Measurements from ENCODE around the gene GRM1. TPM values are rescaled to one million over a fixed set of nuclear protein-coding genes. Genes with fewer than 3 reads are reported as not detected.

GRM1 gene
- total RNA-seq, 1 donor from 2014 or later: 0.79 TPM

DNA sequence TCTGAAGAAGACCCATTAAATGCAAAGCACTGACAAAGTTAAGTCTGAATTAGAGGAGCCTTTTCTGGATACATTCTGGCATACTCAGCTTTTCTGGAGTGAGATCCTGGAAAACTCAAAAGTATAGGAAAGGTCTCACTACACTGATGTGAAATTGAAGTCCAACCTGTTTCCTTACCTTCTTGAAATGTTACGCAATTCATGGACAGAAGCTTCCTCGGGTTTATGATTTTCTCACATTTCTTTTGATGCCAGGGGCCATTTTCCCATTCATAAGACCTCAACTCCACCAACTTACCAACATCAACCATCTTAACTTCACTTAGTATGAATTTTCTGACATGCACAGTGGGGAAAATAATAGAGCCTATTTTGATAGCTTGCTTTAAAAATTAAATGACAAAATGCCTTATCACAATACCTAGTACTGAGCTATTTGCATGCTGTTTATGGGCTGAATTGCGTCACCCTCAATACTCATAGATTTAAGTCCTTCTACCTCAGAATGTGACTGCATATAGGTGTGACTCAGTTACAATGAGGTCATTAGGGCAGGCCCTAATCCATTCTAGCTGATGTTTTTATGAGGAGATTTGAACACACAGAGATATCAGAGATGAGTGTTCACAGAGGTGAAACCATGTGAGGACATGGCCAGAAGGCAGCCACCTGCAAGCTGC is 441.4 kb downstream of the GRM1 start:
- Mint-ChIP-seq H3K4me1 (no peaks in the 10 kb centered on the region), H3K27ac (no peak overlapping the region), H3K9me3 (no peaks in the 10 kb centered on the region), H3K36me3 (no peaks in the 10 kb centered on the region), H3K27me3 (ENCODE audit: insufficient read depth, low read depth) (peaks cover 2% of the 10 kb centered on the region), H3K4me3 (no peak overlapping the region)
- TF ChIP-seq, protein P1, sequence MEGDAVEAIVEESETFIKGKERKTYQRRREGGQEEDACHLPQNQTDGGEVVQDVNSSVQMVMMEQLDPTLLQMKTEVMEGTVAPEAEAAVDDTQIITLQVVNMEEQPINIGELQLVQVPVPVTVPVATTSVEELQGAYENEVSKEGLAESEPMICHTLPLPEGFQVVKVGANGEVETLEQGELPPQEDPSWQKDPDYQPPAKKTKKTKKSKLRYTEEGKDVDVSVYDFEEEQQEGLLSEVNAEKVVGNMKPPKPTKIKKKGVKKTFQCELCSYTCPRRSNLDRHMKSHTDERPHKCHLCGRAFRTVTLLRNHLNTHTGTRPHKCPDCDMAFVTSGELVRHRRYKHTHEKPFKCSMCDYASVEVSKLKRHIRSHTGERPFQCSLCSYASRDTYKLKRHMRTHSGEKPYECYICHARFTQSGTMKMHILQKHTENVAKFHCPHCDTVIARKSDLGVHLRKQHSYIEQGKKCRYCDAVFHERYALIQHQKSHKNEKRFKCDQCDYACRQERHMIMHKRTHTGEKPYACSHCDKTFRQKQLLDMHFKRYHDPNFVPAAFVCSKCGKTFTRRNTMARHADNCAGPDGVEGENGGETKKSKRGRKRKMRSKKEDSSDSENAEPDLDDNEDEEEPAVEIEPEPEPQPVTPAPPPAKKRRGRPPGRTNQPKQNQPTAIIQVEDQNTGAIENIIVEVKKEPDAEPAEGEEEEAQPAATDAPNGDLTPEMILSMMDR (IDR thresholded peaks at IDR 0.05): no peak
- no peak for TF ChIP-seq EZH2 (IDR thresholded peaks at IDR 0.05)
- TF ChIP-seq EZH2phosphoT487 (IDR thresholded peaks at IDR 0.05): no peak
- no peak overlapping the region for H3K27ac ChIP-seq
- H3K4me2 ChIP-seq: no peak overlapping the region
- H3K36me3 ChIP-seq: no peaks in the 10 kb centered on the region
- no peaks in the 10 kb centered on the region for H3F3A ChIP-seq (ENCODE audit: low read depth)
- no peak overlapping the region for H3K9ac ChIP-seq
- no peak overlapping the region for H2AFZ ChIP-seq (replicated peaks)
- no peaks in the 10 kb centered on the region for H3K79me2 ChIP-seq (ENCODE audit: low read depth)
- H3K4me3 ChIP-seq: no peak overlapping the region
- no peaks in the 10 kb centered on the region for H4K20me1 ChIP-seq (ENCODE audit: low read depth)
- no peaks in the 10 kb centered on the region for H3K27me3 ChIP-seq
- H3K4me1 ChIP-seq: no peaks in the 10 kb centered on the region
- DNase-seq (ENCODE audit: low spot score): no peak
- no peaks in the 10 kb centered on the region for H3K9me3 ChIP-seq (ENCODE audit: low read depth)

DNA sequence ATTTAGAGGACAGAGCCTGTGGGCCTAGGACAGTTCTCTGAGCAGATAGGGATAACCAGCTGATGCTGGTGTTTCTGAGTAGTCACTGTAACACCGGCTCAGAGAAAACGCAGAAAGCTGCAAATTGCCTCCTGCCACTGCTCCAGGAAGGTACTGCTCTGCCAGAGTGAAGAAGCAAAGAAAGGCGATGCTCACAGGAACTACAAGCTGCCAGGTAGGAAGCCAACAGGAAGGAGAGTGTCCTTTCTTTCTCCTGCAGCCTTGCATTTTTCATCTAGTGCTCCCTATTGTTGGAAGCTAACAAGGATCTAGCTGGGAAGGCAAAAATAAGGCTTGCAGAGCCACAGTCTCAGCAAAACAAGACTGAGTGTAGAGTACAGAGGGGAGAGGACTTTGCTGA is 444.1 kb downstream of the GRM1 start:
- Mint-ChIP-seq H3K36me3 (no peaks in the 10 kb centered on the region), H3K4me1 (no peaks in the 10 kb centered on the region), H3K27ac (no peak overlapping the region), H3K27me3 (ENCODE audit: insufficient read depth, low read depth) (no peaks in the 10 kb centered on the region), H3K9me3 (peaks cover 5% of the 10 kb centered on the region), H3K4me3 (no peak overlapping the region)
- no peak for DNase-seq (ENCODE audit: low spot score)
- TF ChIP-seq EZH2phosphoT487 (IDR thresholded peaks at IDR 0.05) (no peak), EZH2 (IDR thresholded peaks at IDR 0.05) (no peak)
- TF ChIP-seq, protein P1 (IDR thresholded peaks at IDR 0.05): no peak
- Histone ChIP-seq H3K27ac (no peak overlapping the region), H3K79me2 (ENCODE audit: low read depth) (no peaks in the 10 kb centered on the region), H4K20me1 (ENCODE audit: low read depth) (no peaks in the 10 kb centered on the region), H3K9ac (no peak overlapping the region), H3K27me3 (no peaks in the 10 kb centered on the region), H3K4me1 (no peaks in the 10 kb centered on the region), H3K9me3 (ENCODE audit: low read depth) (no peaks in the 10 kb centered on the region), H3K4me2 (no peak overlapping the region), H3K4me3 (no peak overlapping the region), H3K36me3 (no peaks in the 10 kb centered on the region), H2AFZ (replicated peaks) (peak overlapping the region; percentile 84), H3F3A (ENCODE audit: low read depth) (no peaks in the 10 kb centered on the region)

DNA sequence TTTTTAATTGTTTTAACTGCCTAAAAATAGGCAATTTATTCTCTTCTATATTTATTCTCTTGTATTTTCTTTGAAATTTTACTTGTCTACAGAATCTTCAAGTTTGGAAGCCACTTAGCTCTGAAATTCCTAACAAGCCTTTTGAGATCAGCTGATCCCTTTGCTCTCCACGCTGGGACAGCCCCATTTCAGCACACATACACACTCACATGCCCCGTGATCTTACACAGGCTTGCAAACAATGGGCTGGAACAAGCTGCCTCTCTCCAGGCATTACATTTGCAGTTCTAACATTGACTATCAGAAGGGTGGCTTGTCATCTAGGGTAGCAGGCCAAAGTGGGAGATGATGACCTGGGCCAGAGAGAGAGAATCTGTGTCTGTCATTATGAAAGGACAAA is 452.7 kb downstream of the GRM1 start:
- Histone ChIP-seq H3F3A (ENCODE audit: low read depth) (no peaks in the 10 kb centered on the region), H3K79me2 (ENCODE audit: low read depth) (no peaks in the 10 kb centered on the region), H4K20me1 (ENCODE audit: low read depth) (no peaks in the 10 kb centered on the region), H3K4me2 (no peak overlapping the region), H3K9ac (no peak overlapping the region), H2AFZ (replicated peaks) (no peak overlapping the region), H3K9me3 (ENCODE audit: low read depth) (no peaks in the 10 kb centered on the region), H3K4me1 (no peaks in the 10 kb centered on the region), H3K27me3 (no peaks in the 10 kb centered on the region), H3K36me3 (no peaks in the 10 kb centered on the region), H3K4me3 (no peak overlapping the region), H3K27ac (no peak overlapping the region)
- Mint-ChIP-seq H3K36me3 (no peaks in the 10 kb centered on the region), H3K9me3 (peaks cover 11% of the 10 kb centered on the region), H3K4me3 (no peak overlapping the region), H3K27ac (no peak overlapping the region), H3K27me3 (ENCODE audit: insufficient read depth, low read depth) (no peaks in the 10 kb centered on the region), H3K4me1 (no peaks in the 10 kb centered on the region)
- no peak for TF ChIP-seq EZH2 (IDR thresholded peaks at IDR 0.05)
- no peak for TF ChIP-seq EZH2phosphoT487 (IDR thresholded peaks at IDR 0.05)
- TF ChIP-seq, protein P1 (IDR thresholded peaks at IDR 0.05): no peak
- peak; percentile 12 for DNase-seq (ENCODE audit: low spot score)

Data from neural progenitor cell (in vitro differentiated cells).